NCI-H1436 treated with DMSO at 0.1 percent for 48 hours (cell line): Measurements from ENCODE around the gene WNT7B.
A peak's percentile ranks its signal among the peaks of the same experiment; 100 is the strongest.

Experiments
- DNase-seq: peaks from one replicate; lab custom pipeline; 2025; lab: John Stamatoyannopoulos, UW

Gene WNT7B

DNA sequence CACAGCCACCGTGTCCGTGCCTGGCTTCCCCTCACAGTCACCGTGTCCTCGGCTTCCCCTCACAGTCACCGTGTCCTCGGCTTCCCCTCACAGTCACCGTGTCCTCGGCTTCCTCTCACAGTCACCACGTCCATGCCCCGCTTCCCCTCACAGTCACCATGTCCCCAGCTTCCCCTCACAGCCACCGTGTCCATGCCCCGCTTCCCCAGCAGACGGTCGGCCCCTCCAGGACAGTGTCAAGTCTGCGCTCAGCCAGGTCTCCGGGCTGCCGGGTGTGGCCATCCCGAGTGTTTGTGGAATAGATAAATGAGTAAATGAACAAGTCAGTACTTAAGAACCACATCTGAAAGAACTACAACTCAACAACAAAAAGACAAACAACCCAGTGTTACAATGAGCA, 23.8 kb downstream of the WNT7B start:
- no peak for DNase-seq

DNA sequence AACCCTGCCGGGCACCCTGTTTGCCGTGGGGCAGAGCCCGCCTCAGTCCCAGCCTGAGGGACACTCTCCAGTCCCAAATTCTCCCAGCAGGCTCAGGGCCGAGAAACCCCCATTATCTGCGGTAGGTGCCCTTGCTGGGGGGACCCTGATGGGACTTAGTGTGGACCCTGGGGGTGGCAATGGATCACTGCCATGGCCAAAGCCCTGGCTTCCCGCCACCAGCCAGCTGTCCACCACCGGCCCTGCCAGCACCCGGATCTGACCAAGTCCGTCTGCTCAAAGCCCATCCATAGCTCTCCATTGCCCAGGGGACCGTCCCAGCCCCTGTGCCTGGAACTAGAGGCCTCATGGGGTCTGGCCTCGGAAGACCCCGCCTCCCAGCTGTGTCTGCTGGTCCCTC, 24.4 kb downstream of the WNT7B start:
- DNase-seq = no peak

DNA sequence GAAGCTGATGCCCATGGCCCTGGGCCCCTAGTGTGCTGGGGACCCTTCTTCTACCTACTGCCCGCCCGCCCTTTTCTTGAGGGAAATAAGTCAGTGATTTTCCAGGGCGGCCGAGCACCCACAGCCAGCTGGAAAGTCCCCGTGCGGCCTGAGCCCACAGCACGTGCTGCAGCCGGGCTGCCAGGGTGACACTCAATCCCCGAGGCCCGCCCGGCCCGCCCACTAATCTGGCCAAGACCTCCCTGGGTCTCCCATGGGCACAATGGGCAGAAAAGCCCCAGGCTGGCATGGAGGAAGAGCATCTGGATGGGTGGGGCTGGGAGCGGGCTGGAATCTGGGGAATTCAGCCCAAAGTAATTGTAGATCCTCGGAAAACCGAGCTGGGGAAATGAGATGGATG, 24.8 kb downstream of the WNT7B start:
- DNase-seq = no peak

DNA sequence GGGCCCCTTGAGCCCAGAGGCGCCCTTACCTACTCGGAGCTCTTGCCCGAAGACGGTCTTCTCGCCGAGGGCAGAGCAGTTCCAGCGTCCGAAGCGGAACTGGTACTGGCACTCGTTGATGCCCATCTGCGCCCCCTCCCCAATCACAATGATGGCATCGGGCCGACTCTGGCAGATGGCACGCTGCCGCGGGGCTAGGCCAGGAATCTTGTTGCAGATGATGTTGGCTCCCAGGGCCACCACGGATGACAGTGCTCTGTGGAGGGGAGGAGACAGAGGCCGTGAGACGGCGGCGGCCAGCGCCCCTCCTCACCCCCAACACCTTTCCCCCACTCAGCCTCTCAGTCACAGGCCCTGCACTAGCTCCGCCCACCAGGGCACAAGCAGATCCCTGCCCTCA, 27.1 kb downstream of the WNT7B start:
- DNase-seq = no peak

GRCh38 chr22:45949258-45949870, 27.6 kb downstream of the WNT7B start:
- DNase-seq = no peak

GRCh38 chr22:45948081-45948648, 28.8 kb downstream of the WNT7B start:
- DNase-seq = peak; percentile 54

DNA sequence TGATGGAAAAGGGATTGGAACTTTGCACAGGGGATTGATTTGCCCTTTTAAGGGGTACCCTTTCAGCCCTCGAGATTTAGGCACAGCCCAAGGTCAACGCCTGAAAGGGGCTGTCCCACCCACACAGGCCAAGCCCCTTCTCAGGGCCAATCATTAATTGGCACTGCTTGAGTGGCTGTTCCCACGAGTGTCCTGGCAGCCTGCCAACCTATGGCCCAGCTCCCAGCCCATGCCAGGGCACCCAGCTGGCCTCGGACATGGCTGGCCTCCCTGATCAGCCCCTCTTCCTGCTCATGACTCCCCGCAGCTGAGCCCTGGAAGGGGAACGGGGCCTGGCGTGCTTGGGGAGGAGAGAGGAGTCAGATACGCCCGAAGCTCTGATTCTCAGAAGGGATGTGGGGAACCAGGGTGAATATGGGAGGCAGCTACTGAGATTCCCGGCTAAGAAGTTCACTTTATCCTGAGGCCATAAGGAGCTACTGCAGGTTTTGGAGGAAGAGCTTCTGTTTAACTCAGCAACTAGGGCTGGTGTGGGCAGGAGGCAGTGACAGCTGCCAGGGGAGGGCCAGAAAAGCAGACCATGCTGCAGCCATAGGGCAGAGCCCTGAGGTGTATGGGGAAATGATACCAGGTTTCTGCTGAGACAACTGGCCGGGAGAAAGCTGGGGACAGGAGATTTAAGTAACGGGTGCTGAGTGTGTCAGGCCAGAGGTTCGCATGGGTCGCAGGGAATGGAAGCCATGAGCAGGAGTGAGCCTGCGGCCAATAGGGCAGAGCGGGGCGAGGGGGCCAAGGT, 30.0 kb downstream of the WNT7B start:
- no peak for DNase-seq

GRCh38 chr22:45945621-45946106, 31.3 kb downstream of the WNT7B start:
- DNase-seq = no peak

DNA sequence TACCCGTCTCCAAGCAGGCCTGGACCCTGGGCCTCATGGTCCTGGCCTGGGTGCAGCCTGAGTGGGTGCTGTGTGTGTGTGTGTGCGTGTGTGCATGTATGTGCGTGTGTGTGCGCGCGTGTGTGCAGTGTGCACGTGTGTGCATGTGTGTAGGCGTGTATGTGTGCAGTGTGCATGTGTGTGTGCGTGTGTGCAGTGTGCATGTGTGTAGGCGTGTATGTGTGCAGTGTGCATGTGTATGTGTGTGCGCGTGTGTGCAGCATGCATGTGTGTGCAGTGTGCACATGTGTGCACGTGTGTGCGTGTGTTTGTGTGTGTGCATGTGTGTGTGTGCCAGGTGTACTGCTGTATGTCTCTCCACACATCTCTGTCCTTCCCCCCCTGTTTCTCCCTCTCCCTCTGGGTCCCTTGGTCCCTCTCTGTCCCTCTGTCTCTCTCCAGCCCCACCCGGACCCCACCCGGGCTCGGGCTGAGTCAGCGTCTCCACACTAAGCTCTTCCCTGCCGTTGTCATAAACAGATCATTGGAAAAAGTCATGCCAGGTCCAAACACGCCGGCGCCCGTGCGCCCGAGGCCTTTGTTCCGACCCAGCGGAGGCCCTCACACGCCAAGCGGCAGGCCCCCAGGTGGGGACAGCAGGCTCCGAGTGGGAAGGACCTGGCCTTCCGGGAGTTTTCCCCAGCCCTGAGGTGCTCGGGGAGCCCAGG, 34.0 kb downstream of the WNT7B start:
- DNase-seq = no peak

DNA sequence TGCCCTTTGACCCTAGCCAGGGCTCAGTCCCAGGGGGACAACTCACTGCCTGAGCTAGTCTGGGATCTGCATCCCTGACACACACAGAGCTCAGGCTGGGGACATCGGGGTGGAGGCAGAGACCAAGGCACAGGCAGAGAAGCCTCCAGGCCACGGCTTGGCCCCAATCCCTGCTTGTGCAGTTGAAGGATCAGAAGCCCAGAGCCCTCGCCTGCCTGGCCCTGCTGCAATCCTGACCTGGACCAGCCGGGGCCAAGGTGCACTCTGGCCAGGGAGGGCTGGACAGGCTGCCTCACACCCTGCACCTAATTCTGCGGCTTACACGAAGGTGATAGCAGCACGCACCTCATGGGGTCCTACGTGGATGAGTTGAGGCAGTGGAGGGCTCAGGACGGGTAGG, 34.6 kb downstream of the WNT7B start:
- DNase-seq = no peak

- no peak for DNase-seq
These were observed 38.0 kb downstream of the WNT7B start for GRCh38 chr22:45938913-45939312.

DNA sequence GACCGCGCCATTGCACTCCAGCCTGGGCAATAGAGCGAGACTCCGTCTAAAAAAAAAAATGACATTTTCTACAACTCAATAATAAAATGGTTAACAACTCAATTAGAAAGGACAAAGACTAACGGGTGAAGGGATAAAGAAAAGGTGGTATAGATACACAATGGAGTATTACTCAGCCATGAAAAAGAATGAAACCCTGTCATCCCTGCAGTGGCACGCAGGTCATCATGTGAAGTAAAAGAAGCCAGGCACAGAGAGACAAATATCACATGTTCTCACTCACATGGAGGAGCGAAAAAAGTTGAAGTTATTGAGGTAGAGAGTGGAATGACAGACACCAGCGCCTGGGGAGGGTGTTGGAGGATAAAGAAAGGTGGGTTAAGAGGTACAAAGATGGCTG, 39.0 kb downstream of the WNT7B start:
- DNase-seq = no peak

- no peak for DNase-seq
These were observed 41.4 kb downstream of the WNT7B start for GRCh38 chr22:45935573-45935972.

- DNase-seq = no peak
These were observed 42.2 kb downstream of the WNT7B start for GRCh38 chr22:45934659-45935341.

GRCh38 chr22:45934168-45934564, 42.8 kb downstream of the WNT7B start:
- DNase-seq = no peak

DNA sequence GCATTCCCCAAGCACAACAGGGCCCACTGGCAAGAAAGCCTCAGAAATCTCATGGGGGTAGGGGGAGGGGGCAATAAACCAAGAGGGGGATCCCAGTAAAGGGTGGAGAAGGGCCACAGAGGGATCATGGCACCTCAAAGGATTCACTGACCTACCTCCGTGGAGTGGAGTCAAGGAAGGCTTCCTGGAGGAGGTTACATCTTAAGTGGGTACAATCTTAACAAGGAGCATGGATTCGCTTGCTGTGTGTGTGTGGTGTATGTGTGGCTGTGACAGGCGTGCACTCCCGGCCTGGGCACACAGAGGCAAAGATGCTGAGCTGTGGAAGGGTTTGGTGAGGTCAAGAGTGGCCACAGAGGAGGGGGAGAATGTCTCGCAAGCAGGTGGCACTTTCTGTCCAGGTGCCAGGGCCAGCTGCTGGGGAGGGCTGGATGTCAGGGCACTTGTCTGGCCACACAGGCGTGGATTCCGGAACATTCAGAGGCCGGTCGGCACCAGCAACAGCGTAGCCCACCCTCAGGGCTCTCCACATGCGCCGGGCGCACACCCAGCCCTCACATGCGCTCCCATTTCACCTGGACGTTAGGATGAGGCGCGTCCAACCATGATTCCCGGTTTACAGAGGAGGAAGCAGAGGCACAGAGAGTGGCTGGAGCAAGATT, 43.3 kb downstream of the WNT7B start:
- DNase-seq = no peak

DNA sequence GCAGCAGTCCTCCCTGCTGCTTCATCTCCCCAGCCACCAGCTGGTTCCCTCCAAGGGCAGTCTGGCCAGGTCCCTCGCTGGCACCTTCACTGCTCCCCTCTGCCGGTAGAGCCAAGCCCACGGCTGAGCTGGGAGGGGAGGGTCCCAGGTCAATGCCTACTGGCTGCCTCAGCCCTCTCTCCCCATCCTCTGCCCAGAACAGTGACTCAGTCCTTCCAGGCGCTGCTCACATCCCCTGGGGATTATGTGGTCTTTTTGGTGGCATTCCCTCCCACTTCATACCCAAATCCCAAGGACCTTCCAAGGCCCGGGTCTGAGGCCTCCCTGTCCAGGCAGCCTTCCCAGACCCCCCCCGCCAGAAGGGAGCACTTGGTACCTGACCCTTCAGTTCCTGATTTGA, 44.9 kb downstream of the WNT7B start:
- no peak for DNase-seq

DNA sequence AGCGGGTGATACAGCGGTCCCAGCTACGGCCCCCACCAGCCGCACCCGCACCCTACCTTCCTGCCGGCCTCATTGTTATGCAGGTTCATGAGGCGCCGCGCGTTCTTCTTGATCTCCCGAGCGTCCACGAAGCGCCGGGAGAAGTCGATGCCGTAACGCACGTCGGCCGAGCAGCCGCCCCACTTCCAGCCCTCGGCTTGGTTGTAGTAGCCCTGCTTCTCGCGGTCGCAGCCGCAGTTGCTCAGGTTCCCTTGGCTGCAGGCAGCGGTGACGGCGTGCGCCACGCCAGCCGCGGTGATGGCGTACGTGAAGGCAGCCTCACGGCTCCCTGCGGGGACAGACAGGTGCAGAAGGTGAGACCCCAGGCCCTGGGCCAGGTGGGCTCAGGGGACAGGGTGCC, 45.9 kb downstream of the WNT7B start:
- no peak for DNase-seq

DNA sequence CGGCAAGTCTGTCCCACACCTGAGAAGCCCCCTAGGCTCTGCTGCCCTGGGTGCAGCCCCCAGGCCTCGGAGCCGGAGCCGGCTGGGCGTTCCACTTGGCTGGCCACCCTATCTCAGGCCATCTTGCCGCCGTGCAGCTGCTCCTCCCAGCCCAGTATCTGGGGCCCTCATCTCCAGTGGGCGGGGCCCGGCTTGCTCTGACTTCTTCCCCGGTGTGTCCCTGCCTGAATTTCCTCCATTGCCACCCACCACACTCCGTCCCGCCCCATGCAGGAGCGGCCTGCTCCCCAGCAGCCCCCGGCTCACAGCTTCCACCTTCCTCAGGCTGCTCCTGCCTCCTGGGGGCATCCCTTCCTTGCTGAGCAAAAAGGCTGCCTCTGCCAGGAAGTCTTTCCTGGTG, 46.6 kb downstream of the WNT7B start:
- DNase-seq = no peak

GRCh38 chr22:45929649-45930048, 47.3 kb downstream of the WNT7B start:
- no peak for DNase-seq

- DNase-seq = no peak
These were observed 48.1 kb downstream of the WNT7B start for GRCh38 chr22:45928726-45929368.
